ENCODE data around the gene GYS1.
"Not testable (repeated sequence)": the region's sequence is repeated elsewhere in the genome, so short reads cannot be mapped to it uniquely, and the experiment has no call there.

- TF ChIP-seq CTCF (IDR thresholded peaks at IDR 0.05 in 4 of 5, conservative IDR thresholded peaks at IDR 0.05 in 1 of 5); POLR2A (IDR thresholded peaks at IDR 0.05): not testable (repeated sequence)
These were observed 35.6 kb upstream of the GYS1 start for GRCh38 chr19:49028686-49029085.

Measured in gastrocnemius medialis (tissue), 4 donors.